Muscle layer of duodenum (tissue), 2 donors: ENCODE data around the gene TRIOBP.

ENCODE experiments used
- H3K27ac ChIP-seq: one replicate; pipeline ENCODE4 v1.7.0; 2013; ENCODE audit warnings: mild to moderate bottlenecking, low read length
- H3K27me3 ChIP-seq: one replicate; pipeline ENCODE4 v1.7.0; 2013; ENCODE audit warnings: low read depth, mild to moderate bottlenecking, control low read depth, low read length
- H3K36me3 ChIP-seq, 2 donors: one replicate each; pipeline ENCODE4 v1.7.0; 2013; ENCODE audit warnings: low read length in 2 of 2, control low read depth in 1 of 2, mild to moderate bottlenecking in 1 of 2; ENCODE audit not compliant: insufficient read depth in 2 of 2, control insufficient read depth in 1 of 2
- H3K4me1 ChIP-seq, 2 donors: one replicate each; pipeline ENCODE4 v1.7.0; 2013; ENCODE audit warnings: low read length in 2 of 2, mild to moderate bottlenecking in 2 of 2, control low read depth in 1 of 2, moderate library complexity in 1 of 2; ENCODE audit not compliant: insufficient read depth in 2 of 2, control insufficient read depth in 1 of 2
- H3K4me3 ChIP-seq, 2 donors: one replicate each; pipeline ENCODE4 v1.7.0; 2013; ENCODE audit warnings: low read length in 2 of 2, low read depth in 1 of 2, mild to moderate bottlenecking in 1 of 2
- H3K9me3 ChIP-seq, 2 donors: one replicate each; pipeline ENCODE4 v1.7.0; 2013; ENCODE audit warnings: low read length in 2 of 2, control low read depth in 1 of 2, mild to moderate bottlenecking in 1 of 2; ENCODE audit not compliant: control insufficient read depth in 1 of 2
- donor health status: healthy.

Gene TRIOBP

DNA sequence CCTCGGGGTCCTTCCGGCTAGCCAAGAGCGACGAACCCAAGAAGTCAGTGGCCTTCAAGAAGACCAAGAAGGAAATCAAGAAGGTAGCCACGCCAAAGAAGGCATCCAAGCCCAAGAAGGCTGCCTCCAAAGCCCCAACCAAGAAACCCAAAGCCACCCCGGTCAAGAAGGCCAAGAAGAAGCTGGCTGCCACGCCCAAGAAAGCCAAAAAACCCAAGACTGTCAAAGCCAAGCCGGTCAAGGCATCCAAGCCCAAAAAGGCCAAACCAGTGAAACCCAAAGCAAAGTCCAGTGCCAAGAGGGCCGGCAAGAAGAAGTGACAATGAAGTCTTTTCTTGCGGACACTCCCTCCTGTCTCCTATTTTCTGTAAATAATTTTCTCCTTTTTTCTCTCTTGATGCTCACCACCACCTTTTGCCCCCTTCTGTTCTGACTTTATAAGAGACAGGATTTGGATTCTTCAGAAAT lies 109.0 kb downstream of the TRIOBP start:
- H3K27me3 ChIP-seq, result no peaks in the 10 kb centered on the region
- H3K9me3 ChIP-seq, result no peaks in the 10 kb centered on the region
- H3K27ac ChIP-seq, result peak overlapping the region; percentile 85
- peaks cover 5 to 25% of the 10 kb centered on the region in 2 donors for H3K4me1 ChIP-seq
- H3K4me3 ChIP-seq, result peak overlapping the region; percentile 77 to 89
- no peaks in the 10 kb centered on the region for H3K36me3 ChIP-seq

DNA sequence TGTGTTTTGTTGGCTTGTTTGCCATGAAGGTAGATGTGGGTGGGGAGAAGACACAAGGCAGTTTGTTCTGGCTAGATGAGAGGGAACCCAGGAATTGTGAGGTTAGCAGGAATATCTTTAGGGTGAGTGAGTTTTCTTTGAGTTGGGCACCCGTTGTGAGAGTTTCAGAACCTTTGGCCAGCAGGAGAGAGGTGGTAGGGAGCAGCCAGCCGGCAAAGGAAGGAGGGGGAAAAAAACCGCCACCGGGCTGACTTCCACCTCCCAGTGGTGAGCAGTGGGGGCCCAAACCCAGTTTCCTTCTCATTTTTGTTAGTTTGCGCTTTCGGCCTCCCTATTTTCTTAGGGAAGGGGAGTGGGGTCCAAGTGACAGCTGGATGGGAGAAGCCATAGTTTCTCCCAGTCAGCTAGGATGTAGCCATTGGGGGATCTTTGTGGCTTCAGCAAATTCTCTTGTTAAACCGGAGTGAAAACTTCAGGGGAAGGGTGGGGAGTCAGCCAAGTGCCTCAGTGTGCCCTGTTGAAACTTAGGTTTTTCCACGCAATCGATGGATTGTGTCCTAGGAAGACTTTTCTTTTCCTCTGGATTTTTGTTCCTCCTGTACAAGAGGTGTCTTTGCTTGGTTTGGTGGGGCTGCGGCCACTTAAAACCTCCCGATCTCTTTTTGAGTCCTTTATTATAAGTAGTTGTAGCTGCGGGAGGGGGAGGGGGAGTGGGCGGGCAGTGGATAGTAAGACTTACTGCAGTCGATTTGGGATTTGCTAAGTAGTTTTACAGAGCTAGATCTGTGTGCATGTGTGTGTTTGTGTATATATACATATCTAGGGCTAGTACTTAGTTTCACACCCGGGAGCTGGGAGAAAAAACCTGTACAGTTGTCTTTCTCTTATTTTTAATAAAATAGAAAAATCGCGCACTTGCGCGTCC lies 109.8 kb downstream of the TRIOBP start:
- Histone ChIP-seq H3K27ac (peak overlapping the region; percentile 85), H3K9me3 (no peaks in the 10 kb centered on the region), H3K27me3 (no peaks in the 10 kb centered on the region), H3K4me3 (peak overlapping the region; percentile 77 to 89), H3K36me3 (no peaks in the 10 kb centered on the region), H3K4me1 (peaks cover 5 to 25% of the 10 kb centered on the region in 2 donors)

DNA sequence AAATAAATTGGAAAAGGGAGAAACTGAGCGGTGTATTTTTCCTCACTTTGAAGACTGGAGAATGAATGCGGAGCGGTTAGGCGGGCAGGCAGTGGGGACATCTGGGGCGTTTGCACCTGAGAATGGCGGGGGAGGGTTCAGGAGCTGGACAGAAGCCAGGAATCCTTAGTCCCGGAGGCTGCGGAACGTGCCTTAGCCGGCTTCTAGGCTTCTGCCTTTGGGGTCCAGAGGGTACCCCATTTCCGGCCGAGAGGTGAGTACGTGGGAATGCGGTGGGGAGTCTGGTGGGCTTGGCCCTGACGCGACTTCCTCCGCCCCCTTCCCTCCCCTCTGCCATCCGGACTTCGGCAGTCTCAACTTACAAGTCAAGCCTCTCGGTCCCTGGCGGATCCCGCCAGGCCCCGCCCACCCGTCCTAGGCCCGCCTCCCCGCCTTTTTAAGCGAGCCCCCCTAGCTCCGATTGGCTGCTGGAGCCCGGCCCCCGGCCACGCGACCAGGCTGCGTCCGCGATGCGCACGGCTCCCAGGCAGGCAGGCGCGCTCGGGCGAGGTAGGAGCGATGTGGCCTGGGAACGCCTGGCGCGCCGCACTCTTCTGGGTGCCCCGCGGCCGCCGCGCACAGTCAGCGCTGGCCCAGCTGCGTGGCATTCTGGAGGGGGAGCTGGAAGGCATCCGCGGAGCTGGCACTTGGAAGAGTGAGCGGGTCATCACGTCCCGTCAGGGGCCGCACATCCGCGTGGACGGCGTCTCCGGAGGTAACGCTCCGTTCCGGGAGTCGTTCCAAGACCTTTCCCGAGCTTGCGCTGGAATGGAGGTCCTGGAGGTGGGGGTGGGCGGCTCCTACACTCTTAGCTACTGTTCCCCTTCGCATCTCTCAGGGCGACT lies 110.8 kb downstream of the TRIOBP start, which contains the start of gene GCAT:
Gene GCAT, plus strand, starts transcription at position 525 of the 884 bp plus-strand sequence. Its CDS starts 34 bp downstream, at position 559.
- Histone ChIP-seq H3K36me3 (no peaks in the 10 kb centered on the region), H3K27me3 (no peaks in the 10 kb centered on the region), H3K4me3 (peak within 1 kb of the TSS; percentile 77 to 89), H3K4me1 (peaks cover 5 to 18% of the 10 kb centered on the region in 2 donors), H3K27ac (peak within 1 kb of the TSS; percentile 85), H3K9me3 (no peaks in the 10 kb centered on the region)

DNA sequence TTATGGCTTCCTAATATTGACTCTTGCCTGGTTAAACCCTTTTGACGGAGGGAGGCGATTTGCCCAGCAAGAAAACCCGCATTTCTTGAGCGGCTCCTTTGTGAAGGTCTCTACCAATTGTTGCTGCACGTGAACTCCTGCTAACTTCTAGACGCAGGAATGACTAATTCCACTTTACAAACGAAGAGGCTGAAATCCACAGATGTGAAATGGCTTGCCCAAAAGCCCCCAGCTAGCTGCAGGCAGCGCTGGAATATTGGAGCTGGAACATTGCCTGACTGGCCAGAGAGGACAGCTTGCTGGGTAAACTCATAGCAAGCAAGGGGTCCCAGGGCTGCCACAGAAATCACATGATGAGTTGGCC lies 111.4 kb downstream of the TRIOBP start:
- no peak overlapping the region for H3K27ac ChIP-seq
- peak overlapping the region; percentile 77 to 89 for H3K4me3 ChIP-seq
- H3K9me3 ChIP-seq, result no peaks in the 10 kb centered on the region
- no peaks in the 10 kb centered on the region for H3K36me3 ChIP-seq
- peaks cover 5 to 13% of the 10 kb centered on the region in 2 donors for H3K4me1 ChIP-seq
- H3K27me3 ChIP-seq, result no peaks in the 10 kb centered on the region

DNA sequence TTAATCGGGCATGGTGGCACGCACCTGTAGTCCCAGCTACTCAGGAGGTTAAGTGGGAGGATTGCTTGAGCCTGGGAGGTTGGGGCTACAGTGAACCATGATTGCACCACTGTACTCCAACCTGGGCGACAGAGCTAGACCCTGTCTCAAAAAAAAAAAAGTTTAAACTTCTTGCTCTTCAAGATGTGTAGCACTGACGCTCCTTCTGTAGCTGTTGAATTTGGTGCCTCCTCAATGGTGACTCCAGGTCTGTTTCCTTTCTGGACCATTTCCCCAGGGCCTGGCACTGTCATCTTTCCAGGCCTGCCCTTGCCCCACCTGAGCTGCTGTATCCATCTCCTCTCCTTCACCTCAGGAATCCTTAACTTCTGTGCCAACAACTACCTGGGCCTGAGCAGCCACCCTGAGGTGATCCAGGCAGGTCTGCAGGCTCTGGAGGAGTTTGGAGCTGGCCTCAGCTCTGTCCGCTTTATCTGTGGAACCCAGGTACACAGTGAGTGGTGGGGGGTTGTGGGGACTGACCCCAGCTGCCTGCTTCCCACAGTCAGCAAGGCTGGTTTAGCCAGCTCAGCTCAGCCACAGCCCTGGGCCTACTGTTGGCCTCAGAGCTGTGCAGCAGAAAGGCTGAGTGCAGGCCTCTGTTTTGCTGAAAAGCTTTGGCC lies 113.0 kb downstream of the TRIOBP start:
- H3K4me3 ChIP-seq, result no peak overlapping the region

DNA sequence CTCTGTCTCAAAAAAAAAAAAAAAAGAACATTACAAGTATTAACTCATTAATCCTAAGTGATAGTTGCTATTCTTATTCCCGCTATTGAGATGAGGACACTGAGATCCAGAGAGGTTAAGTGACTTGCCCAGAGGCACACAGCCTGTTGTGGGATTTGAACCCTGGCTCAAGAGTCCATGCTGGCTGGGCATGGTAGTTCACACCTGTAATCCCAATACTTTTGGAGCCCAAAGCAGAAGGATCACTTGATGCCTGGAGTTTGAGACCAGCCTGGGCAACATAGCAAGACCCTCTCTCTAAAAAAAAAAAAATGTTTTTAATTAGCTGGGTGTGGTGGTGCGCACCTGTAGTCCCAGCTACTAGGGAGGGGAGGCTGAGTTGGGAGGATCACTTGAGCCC lies 115.0 kb downstream of the TRIOBP start:
- no peak overlapping the region for H3K4me3 ChIP-seq
- no peak overlapping the region for H3K27ac ChIP-seq
- no peaks in the 10 kb centered on the region for H3K36me3 ChIP-seq
- no peaks in the 10 kb centered on the region for H3K27me3 ChIP-seq
- H3K4me1 ChIP-seq, result peaks cover under 1 to 5% of the 10 kb centered on the region in 2 donors
- H3K9me3 ChIP-seq, result no peaks in the 10 kb centered on the region

More for the DNA sequence above, 113.0 kb downstream of the TRIOBP start:
- no peaks in the 10 kb centered on the region for H3K9me3 ChIP-seq
- no peaks in the 10 kb centered on the region for H3K36me3 ChIP-seq
- no peaks in the 10 kb centered on the region for H3K27me3 ChIP-seq
- peaks cover 5 to 13% of the 10 kb centered on the region in 2 donors for H3K4me1 ChIP-seq
- H3K27ac ChIP-seq, result no peak overlapping the region

- H3K27me3 ChIP-seq, result no peaks in the 10 kb centered on the region
- no peak overlapping the region for H3K27ac ChIP-seq
- no peak overlapping the region for H3K4me3 ChIP-seq
- no peaks in the 10 kb centered on the region for H3K36me3 ChIP-seq
- peaks cover 5 to 8% of the 10 kb centered on the region in 2 donors for H3K4me1 ChIP-seq
- H3K9me3 ChIP-seq, result no peaks in the 10 kb centered on the region
These were observed 116.2 kb downstream of the TRIOBP start for GRCh38 chr22:37812869-37813678.

DNA sequence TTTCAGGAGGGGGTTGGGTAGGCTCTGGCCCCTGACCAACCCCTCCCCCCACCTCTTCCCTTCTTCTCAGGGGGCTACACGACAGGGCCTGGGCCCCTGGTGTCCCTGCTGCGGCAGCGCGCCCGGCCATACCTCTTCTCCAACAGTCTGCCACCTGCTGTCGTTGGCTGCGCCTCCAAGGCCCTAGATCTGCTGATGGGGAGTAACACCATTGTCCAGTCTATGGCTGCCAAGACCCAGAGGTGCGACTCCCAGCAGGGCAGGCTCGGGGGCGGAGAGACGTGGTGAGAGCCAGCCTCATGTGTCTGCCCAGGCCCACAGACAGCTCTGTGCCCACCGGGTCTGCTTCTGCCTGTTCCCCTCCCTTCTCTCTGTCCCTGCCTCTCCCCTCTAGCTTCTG lies 118.7 kb downstream of the TRIOBP start:
- Histone ChIP-seq H3K36me3 (no peaks in the 10 kb centered on the region), H3K27ac (no peak overlapping the region), H3K4me1 (peaks cover 0 to 18% of the 10 kb centered on the region in 2 donors), H3K9me3 (no peaks in the 10 kb centered on the region), H3K27me3 (peaks cover 7% of the 10 kb centered on the region), H3K4me3 (no peak overlapping the region)

DNA sequence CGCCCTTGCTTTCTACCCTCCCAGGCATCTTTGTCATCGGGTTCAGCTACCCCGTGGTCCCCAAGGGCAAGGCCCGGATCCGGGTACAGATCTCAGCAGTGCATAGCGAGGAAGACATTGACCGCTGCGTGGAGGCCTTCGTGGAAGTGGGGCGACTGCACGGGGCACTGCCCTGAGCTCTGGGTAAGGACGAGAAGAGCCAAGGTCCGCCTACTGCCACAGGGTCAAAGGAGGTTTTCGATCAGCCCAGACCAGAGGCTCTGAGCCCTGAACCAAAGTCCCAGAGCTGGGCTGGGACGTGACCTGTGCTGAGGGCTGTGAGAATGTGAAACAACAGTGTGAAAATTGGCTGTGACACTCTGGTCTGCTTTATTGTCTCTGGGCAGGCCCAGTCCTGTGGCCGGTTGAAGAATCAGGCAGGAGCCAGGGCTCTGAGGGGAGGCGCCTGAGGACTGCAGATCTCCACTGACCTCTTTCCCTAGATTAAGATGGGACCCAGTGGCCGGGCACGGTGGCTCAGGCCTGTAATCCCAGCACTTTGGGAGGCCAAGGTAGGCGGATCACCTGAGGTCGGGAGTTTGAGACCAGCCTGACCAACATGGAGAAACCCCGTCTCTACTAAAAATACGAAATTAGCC lies 119.8 kb downstream of the TRIOBP start:
- H3K4me3 ChIP-seq, result no peak overlapping the region

More for the DNA sequence above, 119.8 kb downstream of the TRIOBP start:
- Histone ChIP-seq H3K9me3 (no peaks in the 10 kb centered on the region), H3K27ac (no peak overlapping the region), H3K4me1 (peaks cover 0 to 18% of the 10 kb centered on the region in 2 donors), H3K36me3 (no peaks in the 10 kb centered on the region), H3K27me3 (peaks cover 7% of the 10 kb centered on the region)
